Neutrophil (primary cell): ENCODE data around the gene DNM2.

Source experiments
- H3K27ac ChIP-seq: fragments of 200-600 bp; sonication (generic); 2 replicates; pipeline ENCODE4 v1.5.1; 2016; ENCODE audit warnings: mild to moderate bottlenecking, moderate library complexity
- H3K27me3 ChIP-seq: fragments of 200-600 bp; sonication (generic); 2 replicates; pipeline ENCODE4 v1.6.0; 2016; ENCODE audit warnings: mild to moderate bottlenecking
- H3K36me3 ChIP-seq: fragments of 200-600 bp; sonication (generic); 2 replicates; pipeline ENCODE4 v1.5.1; 2017
- H3K4me1 ChIP-seq, 2 experiments: fragments of 200-600 bp in 1 of 2; sonication (generic) in 1 of 2; 1 replicate in 1 of 2; 2 replicates in 1 of 2; pipeline versions ENCODE4 v1.5.1 to v1.6.1; 2013 to 2016; ENCODE audit warnings: low read depth in 1 of 2, low read length in 1 of 2, mild to moderate bottlenecking in 1 of 2, moderate library complexity in 1 of 2; ENCODE audit not compliant: control insufficient read depth in 1 of 2, insufficient read depth in 1 of 2
- H3K4me3 ChIP-seq, 2 experiments: fragments of 200-600 bp in 1 of 2; sonication (generic) in 1 of 2; 1 replicate in 1 of 2; 2 replicates in 1 of 2; pipeline ENCODE4 v1.5.1; 2013 to 2016; ENCODE audit warnings: low read depth in 1 of 2, low read length in 1 of 2, mild to moderate bottlenecking in 1 of 2, moderate library complexity in 1 of 2
- H3K9me3 ChIP-seq: fragments of 200-600 bp; sonication (generic); 2 replicates; pipeline ENCODE4 v1.5.1; 2016
- CTCF ChIP-seq: fragments of 200-600 bp; sonication (generic); IDR thresholded peaks from 2 replicates; pipeline ENCODE4 v1.5.1; 2016; ENCODE audit warnings: antibody characterized with exemption

Gene DNM2

GRCh38 chr19:10818301-10819123 is 100.6 kb downstream of the DNM2 start:
- Histone ChIP-seq H3K4me3 (no peak overlapping the region), H3K27ac (peak overlapping the region; percentile 15), H3K36me3 (peaks cover 80% of the 10 kb centered on the region)

DNA sequence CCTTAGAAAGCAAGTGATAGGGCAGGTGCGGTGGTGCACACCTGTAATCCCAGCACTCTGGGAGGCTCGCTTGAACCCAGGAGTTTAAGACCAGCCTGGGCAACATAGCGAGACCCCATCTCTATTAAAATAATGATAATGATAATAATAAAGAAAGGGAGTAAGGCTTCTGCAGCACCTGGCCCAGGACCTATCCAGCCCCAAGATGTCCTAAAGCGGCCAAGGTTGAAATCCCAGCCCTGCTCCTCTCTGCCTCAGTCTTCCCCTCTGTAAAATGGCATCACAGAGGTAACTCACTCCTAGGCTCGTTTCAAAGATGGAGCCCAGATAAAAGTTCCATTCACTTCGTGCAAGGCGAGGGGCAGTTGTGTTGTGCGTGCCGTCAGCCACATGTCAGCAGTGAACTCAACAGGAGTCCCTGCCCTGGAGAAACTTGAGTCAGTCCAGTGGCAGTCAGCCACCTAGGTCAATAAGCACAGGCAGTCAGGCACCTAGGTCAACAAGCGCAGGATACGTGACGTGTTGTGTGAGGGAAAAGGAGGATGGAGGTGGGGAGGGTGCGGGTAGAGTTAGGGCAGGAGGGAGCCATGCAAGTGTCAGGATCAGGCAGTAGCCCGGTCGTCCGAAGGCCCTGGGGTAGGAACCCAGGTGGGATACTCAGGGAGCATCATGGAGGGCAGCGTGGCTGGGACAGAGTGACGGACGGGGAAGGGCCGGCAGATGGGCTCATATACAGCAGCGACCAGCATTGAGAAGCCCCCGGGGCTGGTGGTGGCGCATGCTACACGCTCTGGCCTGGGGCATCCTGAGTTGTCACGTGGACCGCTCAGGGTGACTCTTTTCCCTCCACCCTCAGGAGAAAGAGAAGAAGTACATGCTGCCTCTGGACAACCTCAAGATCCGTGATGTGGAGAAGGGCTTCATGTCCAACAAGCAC is 101.5 kb downstream of the DNM2 start:
- H3K4me1 ChIP-seq = peaks cover 18 to 20% of the 10 kb centered on the region in 2 experiments
- H3K4me3 ChIP-seq = no peak overlapping the region
- peak overlapping the region; percentile 42 for H3K27ac ChIP-seq
- no peaks in the 10 kb centered on the region for H3K27me3 ChIP-seq
- no peak for TF ChIP-seq CTCF
- H3K36me3 ChIP-seq = peaks cover 89% of the 10 kb centered on the region
- no peaks in the 10 kb centered on the region for H3K9me3 ChIP-seq

More at GRCh38 chr19:10818301-10819123, 100.6 kb downstream of the DNM2 start:
- Histone ChIP-seq H3K27me3 (no peaks in the 10 kb centered on the region), H3K4me1 (peaks cover 27 to 29% of the 10 kb centered on the region in 2 experiments), H3K9me3 (no peaks in the 10 kb centered on the region)
- TF ChIP-seq CTCF = no peak

GRCh38 chr19:10820173-10820572 is 102.3 kb downstream of the DNM2 start:
- Histone ChIP-seq H3K27me3 (no peaks in the 10 kb centered on the region), H3K27ac (peak overlapping the region; percentile 42), H3K9me3 (no peaks in the 10 kb centered on the region), H3K4me3 (no peak overlapping the region), H3K4me1 (peaks cover 10 to 12% of the 10 kb centered on the region in 2 experiments), H3K36me3 (peaks cover 96% of the 10 kb centered on the region)
- no peak for TF ChIP-seq CTCF

DNA sequence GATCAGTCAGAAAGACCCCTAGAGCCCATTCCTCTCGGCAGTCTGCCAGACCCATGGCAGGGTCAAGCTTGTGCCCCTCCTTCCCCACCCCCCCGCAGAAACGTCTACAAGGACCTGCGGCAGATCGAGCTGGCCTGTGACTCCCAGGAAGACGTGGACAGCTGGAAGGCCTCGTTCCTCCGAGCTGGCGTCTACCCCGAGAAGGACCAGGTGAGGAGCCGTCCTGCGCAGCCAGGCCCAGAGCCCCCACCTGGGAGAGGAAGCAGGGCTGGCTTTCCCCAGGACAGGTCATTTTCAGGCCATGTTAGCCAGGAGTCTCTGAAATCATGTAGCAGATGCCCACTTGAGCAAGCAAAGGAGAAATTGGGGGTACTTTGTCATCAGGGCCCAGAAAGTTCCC is 105.8 kb downstream of the DNM2 start:
- H3K27ac ChIP-seq = peak overlapping the region; percentile 11
- H3K4me1 ChIP-seq = no peaks in the 10 kb centered on the region
- TF ChIP-seq CTCF = no peak
- H3K9me3 ChIP-seq = no peaks in the 10 kb centered on the region
- H3K27me3 ChIP-seq = no peaks in the 10 kb centered on the region
- no peak overlapping the region for H3K4me3 ChIP-seq
- H3K36me3 ChIP-seq = peaks cover 98% of the 10 kb centered on the region

DNA sequence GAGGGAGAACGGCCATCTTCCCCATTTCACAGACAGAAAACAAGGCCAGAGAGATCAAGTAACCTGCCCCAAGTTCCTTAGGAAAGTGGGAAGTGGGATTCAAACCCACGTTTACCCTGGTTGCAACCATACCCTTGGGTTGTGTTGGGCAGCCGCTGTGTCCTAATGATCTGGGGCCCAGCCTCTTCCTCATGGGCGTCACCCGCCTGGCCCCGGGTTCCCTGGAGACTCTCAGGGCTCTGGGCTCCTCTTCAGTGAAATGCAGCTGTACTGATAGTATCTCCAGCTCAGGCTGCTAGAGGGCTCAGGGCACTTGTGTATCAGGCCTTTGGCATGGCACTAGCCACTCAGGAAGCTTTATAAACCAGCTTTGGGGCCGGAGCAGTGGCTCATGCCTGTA is 108.4 kb downstream of the DNM2 start:
- Histone ChIP-seq H3K9me3 (no peaks in the 10 kb centered on the region), H3K4me1 (no peaks in the 10 kb centered on the region), H3K27ac (peak overlapping the region; percentile 6), H3K27me3 (no peaks in the 10 kb centered on the region), H3K4me3 (no peak overlapping the region), H3K36me3 (peaks cover 98% of the 10 kb centered on the region)
- TF ChIP-seq CTCF = no peak
